NCI-H2227 (cell line): ENCODE results near the gene RIN3.

Source experiments
- DNase-seq: peaks from one replicate; lab custom pipeline; 2025; ENCODE audit not compliant: unreplicated experiment; lab: John Stamatoyannopoulos, UW

RIN3 gene

GRCh38 chr14:92486881-92487280 is 26.7 kb upstream of the RIN3 start:
- DNase-seq = no peak

- no peak for DNase-seq
Observed at GRCh38 chr14:92487513-92488133, 26.0 kb upstream of the RIN3 start.

DNA sequence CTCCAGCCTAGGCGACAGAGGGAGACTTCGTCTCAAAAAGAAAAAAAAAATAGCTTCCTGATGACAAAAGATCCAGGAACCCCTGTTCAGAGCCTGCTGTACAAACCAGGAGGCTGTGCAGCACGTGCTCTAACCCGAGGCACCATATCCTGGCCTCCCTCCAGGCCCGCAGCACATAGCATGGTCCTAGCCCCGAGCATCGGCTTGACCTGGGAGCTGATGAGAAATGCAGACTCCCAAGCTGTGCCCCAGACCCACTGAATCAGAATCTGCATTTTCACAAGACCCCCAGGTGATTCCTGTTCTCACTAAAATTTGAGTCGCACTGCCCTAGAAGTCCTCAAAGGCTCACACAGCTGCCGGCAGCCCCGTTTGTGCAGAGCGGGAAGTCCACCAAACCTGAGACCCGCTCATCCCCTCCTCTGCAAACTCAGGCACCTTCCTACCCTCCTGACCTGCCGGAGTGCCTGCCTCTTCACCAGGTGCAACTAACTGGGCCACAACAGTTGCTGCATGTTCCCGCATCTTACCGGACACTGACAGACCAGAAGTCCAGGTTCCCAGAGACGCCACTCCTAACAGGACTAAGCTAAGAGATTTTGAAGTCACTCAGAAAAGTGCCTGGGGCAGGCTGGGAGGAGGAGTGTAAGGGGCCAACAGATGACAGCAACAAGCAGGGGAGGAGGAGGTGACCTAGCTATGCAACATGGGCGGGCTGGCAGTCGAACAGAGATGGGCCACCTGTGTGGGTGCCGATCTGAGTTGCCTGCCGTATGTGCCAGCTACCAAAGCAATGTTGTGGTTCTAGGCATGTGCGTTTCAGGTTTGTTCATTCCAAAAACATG is 24.0 kb upstream of the RIN3 start:
- DNase-seq = no peak

- DNase-seq = no peak
Observed at GRCh38 chr14:92490239-92490959, 23.2 kb upstream of the RIN3 start.

GRCh38 chr14:92491782-92492181 is 21.8 kb upstream of the RIN3 start:
- DNase-seq = no peak

GRCh38 chr14:92492258-92492657 is 21.3 kb upstream of the RIN3 start:
- DNase-seq = no peak

- DNase-seq = no peak
Observed at GRCh38 chr14:92493024-92493423, 20.6 kb upstream of the RIN3 start.

GRCh38 chr14:92493492-92493891 is 20.1 kb upstream of the RIN3 start:
- DNase-seq = no peak

GRCh38 chr14:92494512-92494911 is 19.1 kb upstream of the RIN3 start:
- DNase-seq = no peak

GRCh38 chr14:92495027-92495426 is 18.6 kb upstream of the RIN3 start:
- DNase-seq = no peak

DNA sequence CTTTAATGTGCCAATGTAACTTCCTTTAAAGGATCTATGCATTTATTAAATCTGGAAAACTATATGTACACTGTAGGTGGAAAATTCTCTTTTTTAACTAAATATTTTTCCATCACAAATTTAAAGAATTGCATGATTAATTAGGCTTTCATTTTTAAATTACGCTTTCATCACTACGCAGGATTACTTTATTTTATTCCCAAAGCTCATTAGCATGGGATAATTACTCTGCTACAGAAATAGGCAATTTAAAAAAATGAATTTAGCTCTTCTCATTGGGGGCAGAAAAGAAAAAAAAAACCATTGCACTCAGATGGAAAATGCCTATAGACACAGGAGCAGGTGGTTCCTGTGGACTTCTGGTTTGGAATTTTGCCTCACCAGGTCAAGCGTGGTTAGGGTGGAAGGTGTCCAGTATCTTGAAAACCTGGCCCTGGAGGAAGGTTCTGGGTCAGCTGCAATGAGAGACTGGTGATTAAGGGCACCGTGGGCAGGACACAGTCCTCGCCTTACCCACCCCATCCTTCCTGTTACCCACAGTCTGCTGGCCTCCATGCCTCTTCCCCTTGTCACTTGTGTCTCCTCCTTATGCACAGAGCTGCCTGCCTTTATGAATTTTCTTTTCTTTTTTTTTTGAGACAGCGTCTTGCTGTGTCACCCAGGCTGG is 17.3 kb upstream of the RIN3 start:
- DNase-seq = no peak

- DNase-seq = no peak
Observed at GRCh38 chr14:92497391-92497790, 16.2 kb upstream of the RIN3 start.

- DNase-seq = no peak
Observed at GRCh38 chr14:92499234-92499633, 14.3 kb upstream of the RIN3 start.

DNA sequence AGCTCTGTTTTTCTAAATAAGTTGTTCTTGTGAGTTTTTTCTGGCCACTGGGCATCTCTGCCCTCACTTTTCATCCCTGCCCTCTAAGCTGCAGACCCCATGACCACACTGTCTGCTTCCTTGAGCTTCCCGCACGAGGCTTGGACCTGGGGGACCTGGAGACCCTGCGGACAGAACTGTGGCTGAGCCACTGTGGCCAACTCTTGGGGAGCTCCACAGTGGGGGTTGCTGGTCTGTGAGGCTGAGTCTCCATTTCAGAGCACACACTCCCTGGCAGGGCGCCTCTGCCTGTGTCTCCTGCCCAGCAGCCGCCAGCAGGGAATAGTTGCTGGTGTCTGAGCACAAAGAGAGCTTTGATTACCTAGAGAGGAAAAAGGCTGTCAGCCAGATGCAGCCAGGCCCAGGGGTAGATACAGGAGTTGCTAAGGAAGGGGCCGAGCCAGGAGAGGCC is 13.1 kb upstream of the RIN3 start:
- no peak for DNase-seq

DNA sequence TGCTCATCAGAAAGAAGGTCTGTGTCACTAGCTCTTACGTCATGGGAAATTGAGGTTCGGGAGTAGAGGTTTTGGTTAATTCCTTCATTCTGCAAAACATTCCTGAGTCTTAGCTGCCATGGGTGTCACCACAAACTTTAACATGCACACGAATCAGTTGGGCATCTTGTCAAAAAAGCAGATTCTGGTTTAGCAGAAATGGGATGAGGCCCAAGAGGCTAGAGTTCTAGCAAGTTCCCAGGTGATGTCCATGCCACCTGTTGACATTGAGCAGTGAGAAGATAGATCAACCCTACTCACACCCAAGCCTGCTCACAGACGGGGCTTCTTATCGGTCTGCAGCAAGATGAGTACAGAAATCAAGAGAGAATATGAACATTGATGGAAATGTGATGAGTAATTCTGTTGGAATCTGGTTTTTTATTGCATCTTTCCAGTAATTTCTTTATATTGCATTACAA is 11.7 kb upstream of the RIN3 start:
- DNase-seq = no peak

- DNase-seq = no peak
Observed at GRCh38 chr14:92502541-92503286, 10.9 kb upstream of the RIN3 start.

DNA sequence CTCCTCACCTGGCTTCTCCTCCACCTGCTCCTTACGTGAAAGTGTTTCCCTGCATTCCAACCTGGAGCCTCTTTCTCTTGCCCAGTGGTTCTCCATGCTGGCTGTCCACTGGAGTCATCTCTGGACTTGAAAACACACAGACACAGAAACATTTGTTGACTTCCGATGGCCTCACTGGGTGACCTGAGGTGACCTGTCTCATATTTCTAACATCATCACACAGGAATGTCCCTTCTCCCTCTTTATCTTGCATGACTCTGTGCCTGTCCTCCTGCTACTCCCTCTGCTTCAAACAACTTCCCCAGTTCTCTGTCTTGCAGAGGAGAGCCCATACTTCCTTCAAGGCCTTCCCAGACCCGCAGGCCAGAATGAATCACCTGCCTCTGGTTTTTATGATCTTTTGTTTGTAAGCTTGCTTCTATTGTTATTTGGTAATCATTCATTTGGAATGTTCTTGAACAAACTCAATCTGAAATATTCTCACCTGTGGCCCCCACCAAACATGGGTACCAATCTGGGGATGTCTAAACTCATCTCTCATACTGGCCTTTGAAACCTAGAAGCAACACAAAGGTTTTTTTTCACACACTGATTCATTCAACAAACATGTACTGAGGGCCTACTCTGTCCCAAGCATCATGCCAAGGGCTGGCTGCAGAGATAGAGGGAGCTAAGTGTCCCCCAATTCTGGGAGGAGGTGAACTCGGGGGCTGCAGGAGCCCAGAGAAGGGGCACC is 9.7 kb upstream of the RIN3 start:
- no peak for DNase-seq

DNA sequence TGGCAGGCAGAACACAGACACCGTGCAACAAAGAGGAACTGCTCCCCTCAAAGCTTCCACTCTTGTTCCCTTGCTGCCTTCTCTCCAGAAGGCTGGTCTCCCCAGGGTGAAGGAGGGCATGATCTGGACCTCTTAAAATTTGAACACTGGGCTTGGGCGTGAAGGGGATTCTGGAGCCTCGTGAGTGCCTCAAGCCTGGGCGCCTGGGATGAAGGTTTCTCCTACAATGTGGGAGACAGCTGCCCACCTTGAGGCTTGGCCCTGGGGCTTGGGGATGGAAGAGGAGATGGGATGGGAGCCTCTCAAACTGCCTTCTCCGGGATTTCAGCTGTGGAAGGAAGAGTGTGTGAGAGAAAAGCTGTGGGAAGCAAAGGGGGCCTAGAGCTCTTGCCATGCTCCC is 7.8 kb upstream of the RIN3 start:
- no peak for DNase-seq

GRCh38 chr14:92506231-92506630 is 7.3 kb upstream of the RIN3 start:
- DNase-seq = no peak
